ENCODE results near the gene CXCL5.

- TF ChIP-seq, protein P1, sequence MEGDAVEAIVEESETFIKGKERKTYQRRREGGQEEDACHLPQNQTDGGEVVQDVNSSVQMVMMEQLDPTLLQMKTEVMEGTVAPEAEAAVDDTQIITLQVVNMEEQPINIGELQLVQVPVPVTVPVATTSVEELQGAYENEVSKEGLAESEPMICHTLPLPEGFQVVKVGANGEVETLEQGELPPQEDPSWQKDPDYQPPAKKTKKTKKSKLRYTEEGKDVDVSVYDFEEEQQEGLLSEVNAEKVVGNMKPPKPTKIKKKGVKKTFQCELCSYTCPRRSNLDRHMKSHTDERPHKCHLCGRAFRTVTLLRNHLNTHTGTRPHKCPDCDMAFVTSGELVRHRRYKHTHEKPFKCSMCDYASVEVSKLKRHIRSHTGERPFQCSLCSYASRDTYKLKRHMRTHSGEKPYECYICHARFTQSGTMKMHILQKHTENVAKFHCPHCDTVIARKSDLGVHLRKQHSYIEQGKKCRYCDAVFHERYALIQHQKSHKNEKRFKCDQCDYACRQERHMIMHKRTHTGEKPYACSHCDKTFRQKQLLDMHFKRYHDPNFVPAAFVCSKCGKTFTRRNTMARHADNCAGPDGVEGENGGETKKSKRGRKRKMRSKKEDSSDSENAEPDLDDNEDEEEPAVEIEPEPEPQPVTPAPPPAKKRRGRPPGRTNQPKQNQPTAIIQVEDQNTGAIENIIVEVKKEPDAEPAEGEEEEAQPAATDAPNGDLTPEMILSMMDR (IDR thresholded peaks at IDR 0.05 in 2 of 3, conservative IDR thresholded peaks at IDR 0.05 in 1 of 3; ENCODE audit: control insufficient read depth in 2 of 3, extremely low read depth in 1 of 3, insufficient read depth in 1 of 3, low read depth in 3 of 3, low read length in 3 of 3): no peak
- TF ChIP-seq EZH2 (IDR thresholded peaks at IDR 0.05; ENCODE audit: borderline replicate concordance, control insufficient read depth, low read depth, low read length) (no peak), RAD51 (IDR thresholded peaks at IDR 0.05) (no peak), ASH2L (IDR thresholded peaks at IDR 0.05; ENCODE audit: borderline replicate concordance, low read depth) (no peak), IKZF1 (conservative IDR thresholded peaks at IDR 0.05) (no peak), ESRRA (IDR thresholded peaks at IDR 0.05; ENCODE audit: low read length) (no peak), LARP7 (IDR thresholded peaks at IDR 0.05) (no peak), SREBF2 (IDR thresholded peaks at IDR 0.05; ENCODE audit: low read length) (no peak), YY1 (IDR thresholded peaks at IDR 0.05; ENCODE audit: low read depth, low read length) (no peak), CBX5 (IDR thresholded peaks at IDR 0.05; ENCODE audit: low read depth) (no peak), IRF3 (IDR thresholded peaks at IDR 0.05) (no peak)
- TF ChIP-seq, protein P2, sequence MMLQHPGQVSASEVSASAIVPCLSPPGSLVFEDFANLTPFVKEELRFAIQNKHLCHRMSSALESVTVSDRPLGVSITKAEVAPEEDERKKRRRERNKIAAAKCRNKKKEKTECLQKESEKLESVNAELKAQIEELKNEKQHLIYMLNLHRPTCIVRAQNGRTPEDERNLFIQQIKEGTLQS (IDR thresholded peaks at IDR 0.05; ENCODE audit: borderline replicate concordance, extremely low read depth, low read depth, low read length): no peak
- TF ChIP-seq, protein P3, sequence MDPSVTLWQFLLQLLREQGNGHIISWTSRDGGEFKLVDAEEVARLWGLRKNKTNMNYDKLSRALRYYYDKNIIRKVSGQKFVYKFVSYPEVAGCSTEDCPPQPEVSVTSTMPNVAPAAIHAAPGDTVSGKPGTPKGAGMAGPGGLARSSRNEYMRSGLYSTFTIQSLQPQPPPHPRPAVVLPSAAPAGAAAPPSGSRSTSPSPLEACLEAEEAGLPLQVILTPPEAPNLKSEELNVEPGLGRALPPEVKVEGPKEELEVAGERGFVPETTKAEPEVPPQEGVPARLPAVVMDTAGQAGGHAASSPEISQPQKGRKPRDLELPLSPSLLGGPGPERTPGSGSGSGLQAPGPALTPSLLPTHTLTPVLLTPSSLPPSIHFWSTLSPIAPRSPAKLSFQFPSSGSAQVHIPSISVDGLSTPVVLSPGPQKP (IDR thresholded peaks at IDR 0.05; ENCODE audit: low read depth, low read length): no peak
These were observed 24.1 kb downstream of the CXCL5 start for GRCh38 chr4:73974352-73974751.

All from GM12878 (cell line).